ENCODE data around the gene ANGPTL4.
"Not testable (repeated sequence)": the region's sequence is repeated elsewhere in the genome, so short reads cannot be mapped to it uniquely, and the experiment has no call there.

ANGPTL4 gene

DNA sequence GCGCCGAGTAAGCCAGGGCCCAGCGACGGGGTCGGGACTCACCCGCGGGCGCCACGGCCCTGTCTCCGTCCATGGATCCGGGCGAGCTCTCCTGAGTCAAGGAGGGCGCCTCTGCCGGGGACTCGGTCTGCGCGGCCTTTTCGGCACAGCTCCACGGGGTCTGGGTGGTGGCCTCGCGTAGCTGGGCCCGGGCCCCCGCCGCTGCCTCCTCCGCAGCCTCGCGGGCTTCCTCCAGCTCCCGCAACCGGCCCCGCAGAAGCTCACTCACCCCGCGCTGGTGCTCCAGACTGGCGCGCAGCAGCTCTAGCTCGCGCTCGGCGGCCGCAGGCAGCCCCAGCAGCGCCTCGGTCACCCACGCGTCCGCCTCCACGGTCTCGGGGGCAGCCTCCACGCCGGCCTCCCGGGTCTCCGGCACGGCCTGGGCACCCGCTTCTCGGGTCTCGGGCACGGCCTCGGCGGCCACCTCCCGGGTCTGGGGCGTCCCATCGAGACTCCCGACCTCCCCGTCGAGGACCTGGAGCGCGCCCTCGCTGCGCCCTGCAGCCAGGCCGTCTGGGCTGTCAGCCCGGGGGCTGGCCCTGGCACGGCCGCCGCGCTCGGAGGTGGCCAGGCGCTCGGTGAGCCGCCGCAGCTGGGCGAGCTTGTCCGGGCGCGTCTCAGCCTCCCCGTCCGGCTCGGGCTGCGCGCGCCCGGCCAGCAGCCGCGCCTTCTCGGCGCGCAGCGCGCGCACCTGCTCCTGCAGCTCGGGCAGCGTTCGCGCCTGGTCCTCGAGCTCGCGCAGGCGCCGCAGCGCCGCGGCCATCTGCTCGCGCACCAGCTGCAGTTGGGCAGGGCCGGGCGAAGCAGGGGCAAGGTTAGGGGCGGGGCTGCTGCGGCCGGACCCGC, 29.3 kb upstream of the ANGPTL4 start:
- no peak for DNase-seq (ENCODE audit: low read depth in 2 of 2)

DNA sequence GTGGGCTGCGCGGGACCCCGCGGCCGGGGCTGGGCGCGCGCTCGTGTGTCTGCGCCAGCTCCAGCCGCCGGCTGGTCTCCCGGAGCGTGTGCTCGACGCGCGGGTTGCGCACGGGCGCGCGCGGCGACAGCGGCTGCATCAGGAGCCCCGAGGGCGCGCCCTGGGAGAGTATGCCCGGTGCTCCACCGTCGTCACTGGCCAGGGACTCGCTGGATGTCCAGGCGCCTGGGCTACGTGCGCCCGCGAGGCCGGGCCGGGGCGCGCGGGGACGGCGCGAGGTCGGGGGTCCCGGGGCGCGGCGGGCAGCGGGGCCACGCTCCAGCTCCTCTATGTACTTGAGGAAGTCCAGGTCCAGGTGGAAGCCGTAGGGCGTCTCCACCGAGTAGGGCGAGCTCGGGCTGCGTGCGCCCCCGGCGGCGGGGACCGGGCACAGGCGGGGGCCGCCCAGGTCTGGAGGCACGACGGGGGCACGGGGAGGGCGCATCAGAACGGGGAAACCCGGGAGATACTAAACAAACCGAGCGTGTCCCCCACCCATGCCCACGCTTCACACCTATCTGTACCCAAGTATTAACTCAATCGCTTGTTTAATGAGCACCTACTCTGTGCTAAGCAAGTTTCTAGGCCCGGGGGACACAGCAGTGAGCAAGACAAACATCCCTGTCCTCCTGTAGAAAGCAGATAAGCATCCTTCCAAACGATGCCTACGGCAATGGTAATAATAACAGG, 28.4 kb upstream of the ANGPTL4 start:
- no peak for DNase-seq (ENCODE audit: low read depth in 2 of 2)

GRCh38 chr19:8336072-8336569, 27.8 kb upstream of the ANGPTL4 start:
- no peak for DNase-seq (ENCODE audit: low read depth in 2 of 2)

DNA sequence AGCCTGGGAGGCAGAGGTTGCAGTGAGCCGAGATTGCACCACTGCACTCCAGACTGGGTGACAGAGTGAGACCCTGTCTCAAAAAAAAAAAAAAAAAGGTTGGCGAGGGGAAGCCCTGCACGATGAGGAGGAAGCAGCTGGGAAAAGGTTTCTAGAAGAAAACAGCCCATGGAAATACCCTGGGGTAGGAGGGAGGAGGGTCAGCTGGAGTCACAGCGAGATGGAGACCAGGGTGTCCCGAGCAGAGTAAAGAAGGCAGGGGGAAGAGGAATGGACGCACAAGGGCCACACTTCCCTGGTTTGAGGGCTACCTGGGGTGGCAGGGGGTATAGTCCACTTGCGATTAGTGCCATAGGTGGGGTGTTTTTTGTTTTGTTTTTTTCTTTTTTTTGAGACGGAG, 27.3 kb upstream of the ANGPTL4 start:
- no peak for DNase-seq (ENCODE audit: low read depth in 2 of 2)

DNA sequence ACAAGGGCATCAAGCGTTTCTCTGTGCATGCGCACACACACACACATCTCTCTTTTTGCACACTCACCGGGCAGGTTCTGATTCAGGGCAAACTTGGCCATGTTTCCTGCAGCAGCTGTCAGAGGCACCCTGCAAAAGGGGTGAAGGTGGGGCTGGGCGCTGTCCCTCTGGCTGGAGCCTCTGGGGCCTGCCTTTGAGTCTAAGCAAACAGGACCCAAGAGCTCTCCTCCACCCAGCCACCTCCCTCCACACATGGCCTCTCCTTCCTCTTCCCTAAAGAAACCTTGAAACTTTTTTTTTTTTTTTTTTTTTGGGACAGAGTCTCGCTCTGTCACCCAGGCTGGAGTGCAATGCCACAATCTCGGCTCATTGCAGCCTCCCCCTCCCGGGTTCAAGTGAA, 26.2 kb upstream of the ANGPTL4 start:
- no peak for DNase-seq (ENCODE audit: low read depth in 2 of 2)

DNA sequence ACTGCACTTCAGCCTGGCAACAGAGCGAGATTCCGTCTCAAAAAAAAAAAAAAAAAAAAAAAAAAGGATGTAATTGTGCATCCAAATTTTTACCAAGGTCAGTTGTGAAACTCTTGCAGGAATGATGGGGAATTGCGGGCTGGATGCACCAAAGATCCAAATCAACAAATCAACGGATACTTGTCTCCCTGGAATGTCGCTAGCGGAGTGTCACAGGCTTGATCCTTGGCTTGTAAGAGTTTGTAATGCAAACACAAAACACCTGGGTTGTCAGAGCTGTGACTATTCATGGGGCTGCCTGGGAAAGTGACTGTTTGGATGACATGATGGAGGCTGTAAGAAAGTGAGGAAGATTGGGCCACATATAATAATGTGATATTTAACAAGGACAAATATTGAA, 25.1 kb upstream of the ANGPTL4 start:
- no peak for DNase-seq (ENCODE audit: low read depth in 2 of 2)

- DNase-seq (ENCODE audit: low read depth in 2 of 2): no peak
Measured at GRCh38 chr19:8340341-8341096, 23.4 kb upstream of the ANGPTL4 start.

GRCh38 chr19:8341504-8341903, 22.5 kb upstream of the ANGPTL4 start:
- not testable (repeated sequence) for DNase-seq (ENCODE audit: low read depth in 2 of 2)

DNA sequence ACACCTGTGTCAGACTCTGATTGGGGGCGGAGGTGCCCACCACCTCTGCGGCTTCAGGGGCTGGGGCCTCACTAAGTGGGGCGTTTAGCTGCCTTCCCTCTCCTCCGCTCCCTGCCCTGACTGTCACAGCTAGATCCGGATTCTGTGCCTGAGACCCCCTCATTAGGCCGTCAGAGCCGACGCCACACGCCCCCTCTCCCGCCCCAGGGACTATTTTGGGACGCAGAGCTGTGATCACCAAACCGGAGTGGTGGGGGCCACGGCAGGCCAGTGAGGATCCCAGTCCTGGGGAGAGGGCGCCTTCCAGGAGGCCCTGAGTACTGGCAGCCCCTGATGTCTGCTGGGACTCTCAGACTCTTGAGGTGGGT, 21.7 kb upstream of the ANGPTL4 start:
- no peak for DNase-seq (ENCODE audit: low read depth in 2 of 2)

GRCh38 chr19:8342684-8343482, 21.1 kb upstream of the ANGPTL4 start, which contains the start of gene KANK3:
TSS of gene KANK3 (minus strand) at chr19:8343262. CDS start at chr19:8337828, 5,434 bp downstream.
- DNase-seq (ENCODE audit: low read depth in 2 of 2): peak; percentile 85 to 88

DNA sequence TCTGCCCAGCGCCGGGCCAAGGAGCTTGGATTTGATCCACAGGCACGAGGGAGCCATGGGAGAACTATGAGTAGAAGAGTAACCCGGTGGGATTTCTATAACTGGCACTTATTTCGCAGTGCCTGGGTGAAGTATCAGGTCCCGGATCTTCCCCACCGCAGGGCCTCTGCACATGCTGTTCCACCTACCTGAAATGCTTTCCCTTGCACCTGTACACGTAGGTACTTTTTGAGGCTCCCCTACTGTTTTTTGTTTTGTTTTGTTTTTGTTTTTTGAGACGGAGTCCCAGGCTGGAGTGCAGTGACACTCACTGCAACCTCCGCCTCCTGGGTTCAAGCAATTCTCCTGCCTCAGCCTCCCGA, 20.5 kb upstream of the ANGPTL4 start:
- DNase-seq (ENCODE audit: low read depth in 2 of 2): no peak

- not testable (repeated sequence) for DNase-seq (ENCODE audit: low read depth in 2 of 2)
Measured at GRCh38 chr19:8349629-8350372, 14.2 kb upstream of the ANGPTL4 start.

- DNase-seq (ENCODE audit: low read depth in 2 of 2): no peak
Measured at GRCh38 chr19:8352134-8352827, 11.7 kb upstream of the ANGPTL4 start.

- not testable (repeated sequence) for DNase-seq (ENCODE audit: low read depth in 2 of 2)
Measured at GRCh38 chr19:8352845-8353244, 11.1 kb upstream of the ANGPTL4 start.

DNA sequence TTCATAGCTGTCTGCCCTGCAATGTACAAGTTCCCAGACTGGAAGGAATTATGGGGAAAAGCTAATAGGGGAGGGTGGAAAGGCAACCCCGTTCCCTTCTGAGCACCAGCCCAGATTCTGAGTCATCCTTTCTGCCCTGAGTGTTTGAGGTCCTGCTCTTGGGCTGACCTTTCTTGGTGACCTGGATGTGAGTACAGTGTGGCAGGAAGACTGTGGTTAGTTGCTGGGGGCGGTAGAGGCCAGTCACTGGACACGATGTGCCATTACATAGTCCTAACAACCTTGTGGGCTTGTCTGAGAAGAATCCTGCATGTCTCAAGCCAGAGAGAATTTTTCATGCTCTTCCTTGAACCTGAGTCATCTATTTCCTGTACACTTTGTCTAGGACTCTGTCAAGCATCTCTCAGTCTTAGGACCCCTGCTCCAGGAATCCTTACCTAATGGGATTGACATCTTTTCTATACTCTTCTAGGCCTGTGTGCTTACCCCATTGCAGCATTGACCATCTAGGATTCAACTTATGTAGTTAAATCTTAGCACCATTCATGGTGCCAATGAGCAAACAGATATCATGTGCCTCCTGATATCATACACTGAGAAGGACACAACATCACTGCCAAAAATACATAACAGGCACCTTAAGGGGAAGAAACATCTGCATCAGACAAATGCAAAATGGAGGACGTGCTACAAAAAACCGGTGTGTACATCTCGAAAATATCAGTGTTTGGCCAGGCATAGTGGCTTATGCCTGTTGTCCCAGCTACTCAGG, 8.1 kb upstream of the ANGPTL4 start:
- no peak for DNase-seq (ENCODE audit: low read depth in 2 of 2)

DNA sequence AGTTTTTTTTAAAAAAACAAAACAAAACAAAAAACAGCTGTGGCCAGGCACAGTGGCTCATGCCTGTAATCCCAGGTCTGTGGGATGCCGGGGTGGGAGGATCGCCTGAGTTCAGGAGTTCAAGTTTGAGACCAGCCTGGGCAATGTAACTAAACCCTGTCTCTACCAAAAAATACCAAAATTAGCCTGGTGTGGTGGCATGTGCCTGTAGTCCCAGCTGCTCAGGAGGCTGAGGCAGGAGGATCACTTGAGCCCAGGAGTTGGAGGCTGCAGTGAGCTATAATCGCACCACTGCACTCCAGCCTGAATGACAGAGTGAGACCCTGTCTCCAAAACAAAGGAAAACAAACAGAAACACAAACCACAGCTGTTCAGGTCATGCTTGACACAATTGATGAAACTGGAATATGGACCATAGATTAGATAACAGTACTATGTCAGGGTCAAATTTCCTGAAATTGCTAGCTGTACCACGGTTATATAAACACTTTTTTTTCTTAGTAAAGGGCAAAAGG, 6.9 kb upstream of the ANGPTL4 start:
- no peak for DNase-seq (ENCODE audit: low read depth in 2 of 2)

GRCh38 chr19:8358948-8359347, 5.0 kb upstream of the ANGPTL4 start:
- DNase-seq (ENCODE audit: low read depth in 2 of 2): no peak

GRCh38 chr19:8360196-8360595, 3.8 kb upstream of the ANGPTL4 start:
- no peak for DNase-seq (ENCODE audit: low read depth in 2 of 2)
